ENCODE results near the gene NFILZ.
"Not testable (repeated sequence)": the region's sequence is repeated elsewhere in the genome, so short reads cannot be mapped to it uniquely, and the experiment has no call there.

Gene NFILZ

DNA sequence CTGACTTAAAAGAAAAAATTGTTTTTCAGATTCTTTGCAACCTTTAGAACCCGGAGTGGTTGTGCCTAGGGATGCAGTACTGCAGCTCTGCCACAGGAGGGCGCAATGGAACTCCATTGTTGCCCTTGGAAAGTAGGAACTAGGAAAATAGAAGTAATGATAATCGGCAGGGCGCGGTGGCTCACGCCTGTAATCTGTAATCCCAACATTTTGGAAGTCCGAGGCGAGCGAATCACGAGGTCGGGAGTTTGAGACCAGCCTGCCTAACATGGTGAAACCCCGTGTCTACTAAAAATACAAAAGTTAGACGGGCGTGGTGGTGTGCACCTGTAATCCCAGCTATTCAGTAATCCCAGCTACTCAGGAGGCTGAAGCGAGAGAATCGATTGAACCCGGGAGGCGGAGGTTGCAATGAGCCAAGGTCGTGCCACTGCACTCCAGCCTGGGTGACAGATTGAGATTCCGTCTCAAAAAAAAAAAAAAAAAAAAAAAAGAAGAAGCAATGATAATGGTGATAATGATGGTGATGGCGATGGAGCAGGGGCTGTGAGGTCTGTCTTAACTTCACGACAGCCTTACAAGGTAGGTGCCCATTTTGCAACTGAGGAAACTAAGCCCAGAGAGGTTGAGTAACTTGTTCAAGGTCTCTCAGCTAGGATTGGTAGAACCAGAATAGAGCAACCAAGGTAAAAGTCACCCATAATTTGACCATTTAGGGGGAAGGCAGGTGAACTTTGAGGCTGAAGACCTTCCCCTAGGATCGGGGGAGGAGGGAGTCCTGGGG lies 14.4 kb upstream of the NFILZ start:
- TF ChIP-seq, protein P1, sequence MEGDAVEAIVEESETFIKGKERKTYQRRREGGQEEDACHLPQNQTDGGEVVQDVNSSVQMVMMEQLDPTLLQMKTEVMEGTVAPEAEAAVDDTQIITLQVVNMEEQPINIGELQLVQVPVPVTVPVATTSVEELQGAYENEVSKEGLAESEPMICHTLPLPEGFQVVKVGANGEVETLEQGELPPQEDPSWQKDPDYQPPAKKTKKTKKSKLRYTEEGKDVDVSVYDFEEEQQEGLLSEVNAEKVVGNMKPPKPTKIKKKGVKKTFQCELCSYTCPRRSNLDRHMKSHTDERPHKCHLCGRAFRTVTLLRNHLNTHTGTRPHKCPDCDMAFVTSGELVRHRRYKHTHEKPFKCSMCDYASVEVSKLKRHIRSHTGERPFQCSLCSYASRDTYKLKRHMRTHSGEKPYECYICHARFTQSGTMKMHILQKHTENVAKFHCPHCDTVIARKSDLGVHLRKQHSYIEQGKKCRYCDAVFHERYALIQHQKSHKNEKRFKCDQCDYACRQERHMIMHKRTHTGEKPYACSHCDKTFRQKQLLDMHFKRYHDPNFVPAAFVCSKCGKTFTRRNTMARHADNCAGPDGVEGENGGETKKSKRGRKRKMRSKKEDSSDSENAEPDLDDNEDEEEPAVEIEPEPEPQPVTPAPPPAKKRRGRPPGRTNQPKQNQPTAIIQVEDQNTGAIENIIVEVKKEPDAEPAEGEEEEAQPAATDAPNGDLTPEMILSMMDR (IDR thresholded peaks at IDR 0.05; ENCODE audit: borderline replicate concordance, control extremely low read depth, extremely low read depth, insufficient read depth, missing control alignments): peak; percentile 78
- DNase-seq (ENCODE audit: low spot score): peak; percentile 67
- in situ Hi-C loops (cut with MboI; ENCODE audit: low sequenced_read_pairs, unreplicated experiment): no loop called here

DNA sequence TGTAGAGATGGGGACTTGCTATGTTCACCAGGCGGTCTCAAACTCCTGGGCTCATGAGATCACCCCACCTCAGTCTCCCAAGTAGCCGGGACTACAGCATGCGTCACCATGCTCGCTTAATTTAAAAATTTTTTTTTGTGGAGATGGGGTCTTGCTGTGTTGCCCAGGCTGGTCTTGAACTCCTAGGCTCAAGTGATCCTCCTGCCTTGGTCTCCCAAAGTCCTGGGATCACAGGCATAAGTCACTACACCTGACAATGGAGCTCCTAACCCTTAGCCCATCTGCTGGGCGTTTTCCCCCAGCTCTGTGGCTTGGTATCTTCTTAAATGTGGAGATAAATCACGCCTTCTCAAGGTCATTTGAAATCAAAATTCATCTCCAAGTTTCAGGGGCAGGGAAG lies 13.6 kb upstream of the NFILZ start:
- TF ChIP-seq, protein P1 (IDR thresholded peaks at IDR 0.05; ENCODE audit: borderline replicate concordance, control extremely low read depth, extremely low read depth, insufficient read depth, missing control alignments): no peak
- in situ Hi-C loops (cut with MboI; ENCODE audit: low sequenced_read_pairs, unreplicated experiment): no loop called here
- no peak for DNase-seq (ENCODE audit: low spot score)

- DNase-seq (ENCODE audit: low spot score); in situ Hi-C loops (cut with MboI; ENCODE audit: low sequenced_read_pairs, unreplicated experiment): not testable (repeated sequence)
These were observed 13.1 kb upstream of the NFILZ start for GRCh38 chr19:8617325-8617724.

DNA sequence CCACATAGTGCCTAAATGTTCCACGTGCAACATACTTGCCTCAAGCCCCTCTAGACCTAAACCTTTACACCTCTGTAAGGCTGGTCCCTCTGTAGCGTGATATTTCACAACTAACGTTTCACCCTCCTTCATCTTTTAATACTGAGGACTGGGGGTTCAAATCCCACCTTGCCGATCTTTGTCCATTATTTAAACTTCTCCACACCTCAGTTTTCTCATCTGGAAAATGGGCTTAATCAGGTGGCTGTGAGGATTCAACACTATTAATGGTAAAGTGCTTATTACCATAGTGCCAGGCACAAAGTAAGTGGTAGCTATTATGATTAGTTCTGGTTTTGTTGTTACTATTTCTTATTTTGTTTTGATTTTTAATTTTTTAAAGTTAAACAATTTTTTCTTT lies 12.4 kb upstream of the NFILZ start:
- in situ Hi-C loops (cut with MboI; ENCODE audit: low sequenced_read_pairs, unreplicated experiment): no loop called here
- no peak for DNase-seq (ENCODE audit: low spot score)
- TF ChIP-seq, protein P1 (IDR thresholded peaks at IDR 0.05; ENCODE audit: borderline replicate concordance, control extremely low read depth, extremely low read depth, insufficient read depth, missing control alignments): no peak

- no peak for DNase-seq (ENCODE audit: low spot score)
- in situ Hi-C loops (cut with MboI; ENCODE audit: low sequenced_read_pairs, unreplicated experiment): no loop called here
- TF ChIP-seq, protein P1 (IDR thresholded peaks at IDR 0.05; ENCODE audit: borderline replicate concordance, control extremely low read depth, extremely low read depth, insufficient read depth, missing control alignments): no peak
These were observed 11.7 kb upstream of the NFILZ start for GRCh38 chr19:8618751-8619150.

DNA sequence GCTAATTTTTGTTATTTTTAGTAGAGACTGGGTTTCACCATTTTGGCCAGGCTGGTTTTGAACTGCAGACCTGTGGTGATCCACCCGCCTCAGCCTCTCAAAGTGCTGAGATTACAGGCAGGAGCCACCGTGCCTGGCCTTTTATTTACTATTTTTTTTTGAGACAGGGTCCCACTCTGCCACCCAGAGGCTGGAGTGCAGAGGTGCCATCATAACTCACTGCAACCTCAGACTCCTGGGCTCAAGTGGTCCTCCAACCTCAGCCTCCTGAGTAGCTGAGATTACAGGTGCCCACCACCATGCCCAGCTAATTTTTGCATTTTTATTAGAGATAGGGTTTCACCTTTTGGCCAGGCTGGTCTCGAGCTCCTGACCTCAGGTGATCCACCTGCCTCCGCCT lies 7.5 kb upstream of the NFILZ start:
- in situ Hi-C loops (cut with MboI; ENCODE audit: low sequenced_read_pairs, unreplicated experiment); DNase-seq (ENCODE audit: low spot score): not testable (repeated sequence)

GRCh38 chr19:8626842-8627241 lies 3.6 kb upstream of the NFILZ start:
- DNase-seq (ENCODE audit: low spot score): no peak
- in situ Hi-C loops (cut with MboI; ENCODE audit: low sequenced_read_pairs, unreplicated experiment): no loop called here
- TF ChIP-seq, protein P1 (IDR thresholded peaks at IDR 0.05; ENCODE audit: borderline replicate concordance, control extremely low read depth, extremely low read depth, insufficient read depth, missing control alignments): no peak

GRCh38 chr19:8629184-8629583 lies 1.2 kb upstream of the NFILZ start:
- in situ Hi-C loops (cut with MboI; ENCODE audit: low sequenced_read_pairs, unreplicated experiment): no loop called here
- TF ChIP-seq, protein P1 (IDR thresholded peaks at IDR 0.05; ENCODE audit: borderline replicate concordance, control extremely low read depth, extremely low read depth, insufficient read depth, missing control alignments): no peak
- DNase-seq (ENCODE audit: low spot score): no peak

All from GM13976 (cell line).